H9 (cell line): ENCODE data around the gene TRA2B. TPM values are rescaled to one million over a fixed set of nuclear protein-coding genes. Genes with fewer than 3 reads are reported as not detected.

ENCODE experiments used
- DNase-seq: peaks from one replicate; pipeline ENCODE4 v3.0.0-alpha.2; 2017
- H2AFZ ChIP-seq: one replicate; pipeline ENCODE4 v1.6.1; 2013; ENCODE audit warnings: mild to moderate bottlenecking, low read length, control low read depth, moderate library complexity
- H2AK5ac ChIP-seq: 2 replicates; pipeline ENCODE4 v1.6.1; 2013; ENCODE audit warnings: low read length, control low read depth, mixed read lengths; ENCODE audit not compliant: insufficient read length
- H2BK120ac ChIP-seq: one replicate; pipeline ENCODE4 v1.6.1; 2013; ENCODE audit warnings: low read depth, mild to moderate bottlenecking, low read length, control low read depth, inconsistent platforms; ENCODE audit not compliant: poor library complexity, severe bottlenecking
- H2BK12ac ChIP-seq: 2 replicates; pipeline ENCODE4 v1.6.1; 2013; ENCODE audit warnings: low read length, control low read depth, mixed read lengths, low read depth; ENCODE audit not compliant: insufficient read length
- H2BK15ac ChIP-seq: 2 replicates; pipeline ENCODE4 v1.6.1; 2013; ENCODE audit warnings: low read depth, low read length, control low read depth
- H2BK20ac ChIP-seq: one replicate; pipeline ENCODE4 v1.6.1; 2013; ENCODE audit warnings: low read depth, mild to moderate bottlenecking, low read length, control low read depth, inconsistent platforms; ENCODE audit not compliant: poor library complexity, severe bottlenecking
- H2BK5ac ChIP-seq: 2 replicates; pipeline ENCODE4 v1.6.1; 2013; ENCODE audit warnings: low read length, control low read depth, mixed read lengths; ENCODE audit not compliant: insufficient read length
- H3K14ac ChIP-seq: 2 replicates; pipeline ENCODE4 v1.6.1; 2013; ENCODE audit warnings: low read length, control low read depth; ENCODE audit not compliant: insufficient read depth
- H3K18ac ChIP-seq: 2 replicates; pipeline ENCODE4 v1.6.1; 2013; ENCODE audit warnings: low read depth, mild to moderate bottlenecking, mixed read lengths, low read length, control low read depth; ENCODE audit not compliant: insufficient read length
- H3K23ac ChIP-seq: 2 replicates; pipeline ENCODE4 v1.6.1; 2013; ENCODE audit warnings: low read length, control low read depth, mixed read lengths, low read depth; ENCODE audit not compliant: insufficient read length
- H3K23me2 ChIP-seq: 2 replicates; pipeline ENCODE4 v1.6.1; 2013; ENCODE audit warnings: low read depth, mild to moderate bottlenecking, mixed read lengths, low read length, control low read depth; ENCODE audit not compliant: insufficient read length, poor library complexity, severe bottlenecking
- H3K27ac ChIP-seq: 2 replicates; pipeline ENCODE4 v1.5.1; 2013; ENCODE audit warnings: low read length, control low read depth, mixed read lengths, low read depth; ENCODE audit not compliant: insufficient read length
- H3K27me3 ChIP-seq: 2 replicates; pipeline ENCODE4 v1.6.1; 2013; ENCODE audit warnings: low read length, control low read depth, inconsistent platforms; ENCODE audit not compliant: insufficient read depth
- H3K4ac ChIP-seq: 2 replicates; pipeline ENCODE4 v1.6.1; 2013; ENCODE audit warnings: low read depth, mild to moderate bottlenecking, control low read depth, inconsistent platforms, low read length, moderate library complexity
- H3K4me1 ChIP-seq: 2 replicates; pipeline ENCODE4 v1.6.1; 2013; ENCODE audit warnings: low read length, control low read depth, inconsistent platforms; ENCODE audit not compliant: insufficient read depth
- H3K4me2 ChIP-seq: 2 replicates; pipeline ENCODE4 v1.6.1; 2013; ENCODE audit warnings: low read length, control low read depth, mixed read lengths; ENCODE audit not compliant: insufficient read length, insufficient read depth
- H3K56ac ChIP-seq: 2 replicates; pipeline ENCODE4 v1.6.1; 2013; ENCODE audit warnings: low read depth, mild to moderate bottlenecking, mixed read lengths, low read length, control low read depth; ENCODE audit not compliant: insufficient read length
- H3K79me1 ChIP-seq: 2 replicates; pipeline ENCODE4 v1.6.1; 2013; ENCODE audit warnings: low read depth, mild to moderate bottlenecking, moderate library complexity, low read length, control low read depth, inconsistent platforms; ENCODE audit not compliant: insufficient read depth, poor library complexity, severe bottlenecking
- H3K79me2 ChIP-seq: 2 replicates; pipeline ENCODE4 v1.6.1; 2013; ENCODE audit warnings: low read length, control low read depth, inconsistent platforms; ENCODE audit not compliant: insufficient read depth
- H3K9ac ChIP-seq: 2 replicates; pipeline ENCODE4 v1.6.1; 2013; ENCODE audit warnings: low read length, control low read depth, mixed read lengths; ENCODE audit not compliant: insufficient read length; ENCODE audit errors: extremely low read depth
- H3K9me3 ChIP-seq: one replicate; pipeline ENCODE4 v1.6.1; 2013; ENCODE audit warnings: low read depth, low read length, inconsistent platforms; ENCODE audit not compliant: control insufficient read depth
- H3T11ph ChIP-seq: one replicate; pipeline ENCODE4 v1.6.1; 2013; ENCODE audit warnings: mild to moderate bottlenecking, low read length, control low read depth, inconsistent platforms
- H4K20me1 ChIP-seq: one replicate; pipeline ENCODE4 v1.6.1; 2013; ENCODE audit not compliant: control insufficient read depth, insufficient read length, insufficient read depth
- H4K5ac ChIP-seq: 2 replicates; pipeline ENCODE4 v1.6.1; 2013; ENCODE audit warnings: low read depth, mild to moderate bottlenecking, mixed read lengths, low read length, control low read depth; ENCODE audit not compliant: insufficient read length
- H4K8ac ChIP-seq: replicated peaks from 2 replicates; pipeline ENCODE4 v1.6.1; 2013; ENCODE audit warnings: low read length, control low read depth, mixed read lengths, low read depth; ENCODE audit not compliant: insufficient read length
- H4K91ac ChIP-seq: 2 replicates; pipeline ENCODE4 v1.6.1; 2013; ENCODE audit warnings: low read depth, mild to moderate bottlenecking, moderate library complexity, mixed read lengths, low read length, control low read depth; ENCODE audit not compliant: insufficient read length
- H3K27ac Mint-ChIP-seq, 3 experiments: 2 replicates in 2 of 3; 3 replicates in 1 of 3; pipeline ENCODE4 v1.8.0; 2020 to 2021; ENCODE audit warnings: mixed read lengths in 3 of 3, mild to moderate bottlenecking in 1 of 3, moderate library complexity in 1 of 3
- H3K27me3 Mint-ChIP-seq: 2 replicates; pipeline ENCODE4 v1.8.0; 2021; ENCODE audit warnings: low read depth, mild to moderate bottlenecking, moderate library complexity, mixed read lengths
- H3K36me3 Mint-ChIP-seq, 3 experiments: 2 replicates in 2 of 3; 3 replicates in 1 of 3; pipeline ENCODE4 v1.8.0; 2020 to 2021; ENCODE audit warnings: low read depth in 3 of 3, mixed read lengths in 3 of 3; ENCODE audit not compliant: insufficient read depth in 1 of 3
- H3K4me1 Mint-ChIP-seq, 2 experiments: 2 replicates each; pipeline ENCODE4 v1.8.0; 2020; ENCODE audit warnings: mixed read lengths in 2 of 2
- H3K4me3 Mint-ChIP-seq, 2 experiments: 2 replicates in 1 of 2; 3 replicates in 1 of 2; pipeline ENCODE4 v1.8.0; 2020 to 2021; ENCODE audit warnings: mild to moderate bottlenecking in 2 of 2, mixed read lengths in 2 of 2, moderate library complexity in 1 of 2
- H3K9me3 Mint-ChIP-seq, 2 experiments: 2 replicates in 1 of 2; 3 replicates in 1 of 2; pipeline ENCODE4 v1.8.0; 2020; ENCODE audit warnings: mild to moderate bottlenecking in 2 of 2, mixed read lengths in 2 of 2, moderate library complexity in 1 of 2
- CTCF ChIP-seq: fragments of 200-600 bp; sonication (generic); conservative IDR thresholded peaks from 3 replicates; pipeline ENCODE4 v1.8.0; 2021; ENCODE audit warnings: antibody characterized with exemption, mild to moderate bottlenecking
- WGBS: extraction: QIAGEN DNeasy Blood & Tissue Kit; methylation state at CpG from one replicate; pipeline ENCODE4 v1.1.7; 2013; ENCODE audit warnings: missing lambda C conversion rate, low lambda C conversion rate, mixed read lengths; ENCODE audit not compliant: insufficient read length; ENCODE audit errors: extremely low coverage; 5-methylcytosine and 5-hydroxymethylcytosine counted together
- total RNA-seq: library from RNA; stranded (reverse); gene quantifications from 2 replicates; pipeline ENCODE4 v1.2.1, GENCODE V29; 2021

Gene TRA2B
- total RNA-seq, 1 experiment from 2014 or later = 344 TPM

GRCh38 chr3:185900228-185900627 is 37.6 kb downstream of the TRA2B start:
- Histone ChIP-seq H3K23me2 (no peaks in the 10 kb centered on the region), H3T11ph (no peak overlapping the region), H2AFZ (no peak overlapping the region), H3K56ac (no peak overlapping the region), H3K14ac (no peak overlapping the region), H2BK5ac (no peak overlapping the region), H4K5ac (no peak overlapping the region), H3K27me3 (no peaks in the 10 kb centered on the region), H4K8ac (no peak overlapping the region), H3K79me2 (no peaks in the 10 kb centered on the region), H3K9me3 (no peaks in the 10 kb centered on the region), H2BK20ac (no peak overlapping the region), H3K23ac (no peak overlapping the region), H3K4ac (no peak overlapping the region), H3K27ac (no peak overlapping the region), H2AK5ac (no peak overlapping the region), H4K20me1 (no peaks in the 10 kb centered on the region), H2BK12ac (no peak overlapping the region), H2BK120ac (no peak overlapping the region), H3K4me1 (no peaks in the 10 kb centered on the region), H3K79me1 (no peaks in the 10 kb centered on the region), H3K4me2 (no peak overlapping the region), H3K9ac (no peak overlapping the region), H2BK15ac (no peak overlapping the region), H3K18ac (no peak overlapping the region), H4K91ac (no peak overlapping the region)
- Mint-ChIP-seq H3K27me3 (no peaks in the 10 kb centered on the region), H3K4me1 (peaks cover 3 to 6% of the 10 kb centered on the region in 2 experiments), H3K4me3 (no peak overlapping the region), H3K9me3 (no peaks in the 10 kb centered on the region), H3K36me3 (peaks cover 0 to 4% (median 0%) of the 10 kb centered on the region in 3 experiments; a peak in 2 of 7 replicates), H3K27ac (peak overlapping the region in 1 of 3 experiments; percentile 44; a peak in 1 of 7 replicates)
- TF ChIP-seq CTCF = no peak
- WGBS = no CpG with 5 or more reads among the region's 1 CpG
- no peak for DNase-seq
